ENCODE results near the gene DNAJC5G.

DNA sequence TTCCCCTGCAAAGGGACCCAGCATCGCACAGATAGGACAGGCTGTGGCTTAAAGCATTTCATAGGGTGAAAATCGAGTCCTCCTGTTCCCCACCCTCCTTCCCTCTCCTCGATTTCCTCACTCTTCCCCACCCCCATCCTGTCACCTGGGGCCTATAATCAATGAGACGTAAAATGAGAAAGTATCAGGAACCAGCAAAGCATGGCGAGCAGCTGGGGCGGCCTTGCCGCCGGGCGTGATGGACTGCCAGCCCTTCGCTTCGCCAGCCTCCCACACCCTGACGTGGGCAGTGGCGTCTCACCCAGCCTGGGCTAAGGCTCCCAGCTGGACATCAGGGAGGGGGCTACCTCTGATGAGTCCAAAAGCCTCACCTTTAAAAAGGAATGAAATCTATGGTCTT lies 23.5 kb upstream of the DNAJC5G start:
- TF ChIP-seq POLR2A (IDR thresholded peaks at IDR 0.05), result no peak
- no peak for TF ChIP-seq CTCF (IDR thresholded peaks at IDR 0.05)

Measured in heart left ventricle (tissue), 13 donors.